Right lobe of liver (tissue), 4 donors: Measurements from ENCODE around the gene NTM.

Source experiments
- POLR2A ChIP-seq: fragments of 450-650 bp; IDR thresholded peaks from one replicate; pipeline ENCODE4 v1.6.1; 2017; ENCODE audit warnings: antibody characterized with exemption, mild to moderate bottlenecking
- TF ChIP-seq, protein P1 (sequence below), 4 donors: fragments of 200-600 bp in 3 of 4; fragments of 450-650 bp in 1 of 4; IDR thresholded peaks; one replicate each; pipeline versions ENCODE4 v1.5.1 to v1.8.0; 2016 to 2022; ENCODE audit warnings: antibody characterized with exemption in 4 of 4, mild to moderate bottlenecking in 2 of 4
- donor health status: DM: no; HTN: no; CAD: no.
- donor health status: DM: no; HTN: no; CAD: no.
- donor health status: DM: no; HTN: yes; CAD: no.

DNA sequence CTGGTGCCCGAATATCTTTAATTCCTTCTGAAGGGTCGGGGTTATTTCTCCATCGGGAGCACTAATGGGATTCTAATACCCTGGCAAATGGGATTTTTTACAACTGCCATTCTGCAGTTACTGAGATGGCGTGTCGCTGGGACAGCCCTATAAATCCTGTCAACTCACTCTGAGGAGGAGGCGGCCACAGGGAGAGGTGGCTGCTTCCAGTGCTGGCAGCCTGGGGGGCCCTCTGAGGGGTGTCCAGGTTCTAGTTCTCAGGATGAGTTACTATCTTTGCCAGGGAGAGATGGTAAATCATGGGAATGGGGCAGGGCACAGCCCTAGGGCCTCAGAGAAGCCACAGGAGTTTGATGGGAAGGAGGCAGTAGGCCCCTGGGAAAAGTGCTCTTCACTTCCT is 135.9 kb downstream of the NTM start:
- no peak for TF ChIP-seq POLR2A
- TF ChIP-seq, protein P1, sequence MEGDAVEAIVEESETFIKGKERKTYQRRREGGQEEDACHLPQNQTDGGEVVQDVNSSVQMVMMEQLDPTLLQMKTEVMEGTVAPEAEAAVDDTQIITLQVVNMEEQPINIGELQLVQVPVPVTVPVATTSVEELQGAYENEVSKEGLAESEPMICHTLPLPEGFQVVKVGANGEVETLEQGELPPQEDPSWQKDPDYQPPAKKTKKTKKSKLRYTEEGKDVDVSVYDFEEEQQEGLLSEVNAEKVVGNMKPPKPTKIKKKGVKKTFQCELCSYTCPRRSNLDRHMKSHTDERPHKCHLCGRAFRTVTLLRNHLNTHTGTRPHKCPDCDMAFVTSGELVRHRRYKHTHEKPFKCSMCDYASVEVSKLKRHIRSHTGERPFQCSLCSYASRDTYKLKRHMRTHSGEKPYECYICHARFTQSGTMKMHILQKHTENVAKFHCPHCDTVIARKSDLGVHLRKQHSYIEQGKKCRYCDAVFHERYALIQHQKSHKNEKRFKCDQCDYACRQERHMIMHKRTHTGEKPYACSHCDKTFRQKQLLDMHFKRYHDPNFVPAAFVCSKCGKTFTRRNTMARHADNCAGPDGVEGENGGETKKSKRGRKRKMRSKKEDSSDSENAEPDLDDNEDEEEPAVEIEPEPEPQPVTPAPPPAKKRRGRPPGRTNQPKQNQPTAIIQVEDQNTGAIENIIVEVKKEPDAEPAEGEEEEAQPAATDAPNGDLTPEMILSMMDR (IDR thresholded peaks at IDR 0.05): no peak
